HEK293T (cell line): ENCODE measurements around the gene DNAH12.
A peak's percentile ranks its signal among the peaks of the same experiment; 100 is the strongest.
"Not testable (repeated sequence)": the region's sequence is repeated elsewhere in the genome, so short reads cannot be mapped to it uniquely, and the experiment has no call there.

Experiments used
- CTCF ChIA-PET: fragments of 350-600 bp; formaldehyde crosslinking; extraction: SDS; loops from one replicate; lab custom pipeline; 2021; ENCODE audit warnings: antibody characterized with exemption, inconsistent platforms; lab: Yijun Ruan, JAX
- POLR2A ChIA-PET: fragments of 350-600 bp; formaldehyde crosslinking; extraction: SDS; loops from one replicate; lab custom pipeline; 2020; ENCODE audit warnings: antibody characterized with exemption, inconsistent platforms; lab: Yijun Ruan, JAX
- DNase-seq: peaks from one replicate; pipeline ENCODE4 v3.0.0; 2012; ENCODE audit warnings: mixed read lengths; ENCODE audit errors: extremely low spot score
- ARNT ChIP-seq: fragments of 450-650 bp; IDR thresholded peaks from 2 replicates; pipeline ENCODE4 v1.6.1; 2017; ENCODE audit warnings: mild to moderate bottlenecking
- BHLHE40 ChIP-seq: fragments of 450-650 bp; IDR thresholded peaks from 2 replicates; pipeline ENCODE4 v1.6.1; 2016; ENCODE audit warnings: mild to moderate bottlenecking, moderate library complexity, borderline replicate concordance
- CTBP1 ChIP-seq: fragments of 450-650 bp; IDR thresholded peaks from 2 replicates; pipeline ENCODE4 v1.6.1; 2016; ENCODE audit warnings: borderline replicate concordance
- ELF4 ChIP-seq: fragments of 450-650 bp; IDR thresholded peaks from 2 replicates; pipeline ENCODE4 v1.6.1; 2017; ENCODE audit warnings: antibody characterized with exemption
- FOXA1 ChIP-seq: fragments of 450-650 bp; IDR thresholded peaks from 2 replicates; pipeline ENCODE4 v1.6.1; 2016; ENCODE audit warnings: mild to moderate bottlenecking
- FOXK2 ChIP-seq: fragments of 450-650 bp; IDR thresholded peaks from 2 replicates; pipeline ENCODE4 v1.6.1; 2016; ENCODE audit warnings: mild to moderate bottlenecking
- FOXM1 ChIP-seq: fragments of 450-650 bp; IDR thresholded peaks from 2 replicates; pipeline ENCODE4 v1.6.1; 2017; ENCODE audit warnings: mild to moderate bottlenecking, borderline replicate concordance
- HDGF ChIP-seq: fragments of 450-650 bp; IDR thresholded peaks from 2 replicates; pipeline ENCODE4 v1.6.1; 2017; ENCODE audit warnings: antibody characterized with exemption, borderline replicate concordance
- L3MBTL2 ChIP-seq: fragments of 450-650 bp; conservative IDR thresholded peaks from 2 replicates; pipeline ENCODE4 v1.6.1; 2016; ENCODE audit warnings: mild to moderate bottlenecking
- LEF1 ChIP-seq: fragments of 450-650 bp; IDR thresholded peaks from 2 replicates; pipeline ENCODE4 v1.6.1; 2017; ENCODE audit warnings: mild to moderate bottlenecking, borderline replicate concordance
- NFRKB ChIP-seq: fragments of 450-650 bp; IDR thresholded peaks from 2 replicates; pipeline ENCODE4 v1.6.1; 2016; ENCODE audit warnings: mild to moderate bottlenecking, moderate library complexity
- PKNOX1 ChIP-seq: fragments of 450-650 bp; IDR thresholded peaks from 2 replicates; pipeline ENCODE4 v1.6.1; 2016
- SP1 ChIP-seq: fragments of 450-650 bp; IDR thresholded peaks from 2 replicates; pipeline ENCODE4 v1.6.1; 2017
- SUZ12 ChIP-seq: fragments of 450-650 bp; IDR thresholded peaks from 2 replicates; pipeline ENCODE4 v1.6.1; 2016; ENCODE audit warnings: mild to moderate bottlenecking
- TARDBP ChIP-seq: fragments of 450-650 bp; IDR thresholded peaks from 2 replicates; pipeline ENCODE4 v1.6.1; 2016
- ZNF384 ChIP-seq: fragments of 450-650 bp; IDR thresholded peaks from 2 replicates; pipeline ENCODE4 v1.6.1; 2016

The DNAH12 gene

GRCh38 chr3:57335283-57335938 is 208.7 kb downstream of the DNAH12 start:
- DNase-seq, result no peak
- CTCF ChIA-PET, result no interaction called here
- POLR2A ChIA-PET, result no interaction called here
- TF ChIP-seq TARDBP (no peak), LEF1 (no peak), ZNF384 (no peak), SUZ12 (no peak)

GRCh38 chr3:57331078-57331610 is 213.0 kb downstream of the DNAH12 start:
- DNase-seq, result peak; percentile 22
- TF ChIP-seq SP1, result no peak
- no peak for TF ChIP-seq HDGF
- TF ChIP-seq FOXM1, result no peak
- TF ChIP-seq FOXK2, result no peak
- ChIA-PET CTCF (no interaction called here), POLR2A (no interaction called here)

- DNase-seq, POLR2A ChIA-PET, CTCF ChIA-PET: not testable (repeated sequence)
Measured at GRCh38 chr3:57326498-57326897, 217.6 kb downstream of the DNAH12 start.

- TF ChIP-seq NFRKB (no peak), FOXA1 (no peak), HDGF (no peak), BHLHE40 (no peak), PKNOX1 (no peak), ZNF384 (no peak), CTBP1 (no peak), FOXK2 (no peak), LEF1 (no peak), L3MBTL2 (no peak), ELF4 (no peak), FOXM1 (no peak)
- ChIA-PET CTCF (no interaction called here), POLR2A (no interaction called here)
- DNase-seq, result no peak
Measured at GRCh38 chr3:57314204-57314603, 229.9 kb downstream of the DNAH12 start.

GRCh38 chr3:57309769-57310360 is 234.3 kb downstream of the DNAH12 start:
- POLR2A ChIA-PET, result no interaction called here
- TF ChIP-seq SP1, result no peak
- no peak for TF ChIP-seq FOXM1
- TF ChIP-seq ELF4, result no peak
- no peak for TF ChIP-seq PKNOX1
- TF ChIP-seq ARNT, result no peak
- TF ChIP-seq HDGF, result no peak
- no peak for TF ChIP-seq TARDBP
- TF ChIP-seq FOXA1, result no peak
- CTCF ChIA-PET, result no interaction called here
- no peak for DNase-seq

GRCh38 chr3:57303520-57303919 is 240.6 kb downstream of the DNAH12 start:
- POLR2A ChIA-PET, DNase-seq, CTCF ChIA-PET: not testable (repeated sequence)

GRCh38 chr3:57298041-57298440 is 246.1 kb downstream of the DNAH12 start:
- DNase-seq, result no peak
- ChIA-PET CTCF (no interaction called here), POLR2A (no interaction called here)
- TF ChIP-seq SP1 (no peak), FOXK2 (no peak), LEF1 (no peak), L3MBTL2 (no peak), FOXM1 (no peak), TARDBP (no peak), ARNT (no peak), ZNF384 (no peak), BHLHE40 (no peak), FOXA1 (no peak), HDGF (no peak), NFRKB (no peak), CTBP1 (no peak), ELF4 (no peak), SUZ12 (no peak), PKNOX1 (no peak)
